WTC11 (cell line): ENCODE data around the gene SLC8A1.

Experiments
- CREM ChIP-seq: sonication (generic); formaldehyde crosslinking; IDR thresholded peaks from 2 replicates; pipeline ENCODE4 v1.8.1; 2022; ENCODE audit warnings: mild to moderate bottlenecking, missing genetic modification reagents, moderate library complexity
- E2F1 ChIP-seq: sonication (generic); formaldehyde crosslinking; IDR thresholded peaks from 2 replicates; pipeline ENCODE4 v1.8.0; 2022; ENCODE audit warnings: mild to moderate bottlenecking, missing genetic modification reagents
- FOXJ3 ChIP-seq: sonication (generic); formaldehyde crosslinking; IDR thresholded peaks from 2 replicates; pipeline ENCODE4 v1.9.0; 2021; ENCODE audit warnings: missing genetic modification reagents, mild to moderate bottlenecking, borderline replicate concordance
- JUN ChIP-seq: sonication (generic); formaldehyde crosslinking; IDR thresholded peaks from 2 replicates; pipeline ENCODE4 v1.8.0; 2023; ENCODE audit warnings: mild to moderate bottlenecking, missing genetic modification reagents
- MLX ChIP-seq: sonication (generic); formaldehyde crosslinking; IDR thresholded peaks from 2 replicates; pipeline ENCODE4 v1.8.1; 2023; ENCODE audit warnings: mild to moderate bottlenecking, missing genetic modification reagents, moderate library complexity
- NFATC4 ChIP-seq: fragments of 250-450 bp; sonication (Bioruptor Pico); IDR thresholded peaks from 2 replicates; pipeline ENCODE4 v1.9.0; 2021; ENCODE audit warnings: mild to moderate bottlenecking
- TCF7 ChIP-seq: sonication (generic); formaldehyde crosslinking; IDR thresholded peaks from 2 replicates; pipeline ENCODE4 v1.8.0; 2022; ENCODE audit warnings: mild to moderate bottlenecking, low read depth, missing genetic modification reagents, moderate library complexity
- TF ChIP-seq, protein P1 (sequence below): sonication (generic); formaldehyde crosslinking; IDR thresholded peaks from 2 replicates; pipeline ENCODE4 v1.8.1; 2023; ENCODE audit warnings: mild to moderate bottlenecking, missing genetic modification reagents
- TF ChIP-seq, protein P2 (sequence below): fragments of 200-600 bp; IDR thresholded peaks from 2 replicates; pipeline ENCODE4 v1.8.0; 2022; ENCODE audit warnings: antibody characterized with exemption

GRCh38 chr2:40406485-40407289 is 45.2 kb downstream of the SLC8A1 start:
- TF ChIP-seq, protein P1, sequence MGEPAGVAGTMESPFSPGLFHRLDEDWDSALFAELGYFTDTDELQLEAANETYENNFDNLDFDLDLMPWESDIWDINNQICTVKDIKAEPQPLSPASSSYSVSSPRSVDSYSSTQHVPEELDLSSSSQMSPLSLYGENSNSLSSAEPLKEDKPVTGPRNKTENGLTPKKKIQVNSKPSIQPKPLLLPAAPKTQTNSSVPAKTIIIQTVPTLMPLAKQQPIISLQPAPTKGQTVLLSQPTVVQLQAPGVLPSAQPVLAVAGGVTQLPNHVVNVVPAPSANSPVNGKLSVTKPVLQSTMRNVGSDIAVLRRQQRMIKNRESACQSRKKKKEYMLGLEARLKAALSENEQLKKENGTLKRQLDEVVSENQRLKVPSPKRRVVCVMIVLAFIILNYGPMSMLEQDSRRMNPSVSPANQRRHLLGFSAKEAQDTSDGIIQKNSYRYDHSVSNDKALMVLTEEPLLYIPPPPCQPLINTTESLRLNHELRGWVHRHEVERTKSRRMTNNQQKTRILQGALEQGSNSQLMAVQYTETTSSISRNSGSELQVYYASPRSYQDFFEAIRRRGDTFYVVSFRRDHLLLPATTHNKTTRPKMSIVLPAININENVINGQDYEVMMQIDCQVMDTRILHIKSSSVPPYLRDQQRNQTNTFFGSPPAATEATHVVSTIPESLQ (CRISPR knock-in tag), result no peak
- TF ChIP-seq CREM, result no peak
- no peak for TF ChIP-seq MLX (CRISPR knock-in tag)
- TF ChIP-seq, protein P2, sequence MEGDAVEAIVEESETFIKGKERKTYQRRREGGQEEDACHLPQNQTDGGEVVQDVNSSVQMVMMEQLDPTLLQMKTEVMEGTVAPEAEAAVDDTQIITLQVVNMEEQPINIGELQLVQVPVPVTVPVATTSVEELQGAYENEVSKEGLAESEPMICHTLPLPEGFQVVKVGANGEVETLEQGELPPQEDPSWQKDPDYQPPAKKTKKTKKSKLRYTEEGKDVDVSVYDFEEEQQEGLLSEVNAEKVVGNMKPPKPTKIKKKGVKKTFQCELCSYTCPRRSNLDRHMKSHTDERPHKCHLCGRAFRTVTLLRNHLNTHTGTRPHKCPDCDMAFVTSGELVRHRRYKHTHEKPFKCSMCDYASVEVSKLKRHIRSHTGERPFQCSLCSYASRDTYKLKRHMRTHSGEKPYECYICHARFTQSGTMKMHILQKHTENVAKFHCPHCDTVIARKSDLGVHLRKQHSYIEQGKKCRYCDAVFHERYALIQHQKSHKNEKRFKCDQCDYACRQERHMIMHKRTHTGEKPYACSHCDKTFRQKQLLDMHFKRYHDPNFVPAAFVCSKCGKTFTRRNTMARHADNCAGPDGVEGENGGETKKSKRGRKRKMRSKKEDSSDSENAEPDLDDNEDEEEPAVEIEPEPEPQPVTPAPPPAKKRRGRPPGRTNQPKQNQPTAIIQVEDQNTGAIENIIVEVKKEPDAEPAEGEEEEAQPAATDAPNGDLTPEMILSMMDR, result no peak
- TF ChIP-seq E2F1, result no peak
- TF ChIP-seq NFATC4 (CRISPR knock-in tag), result no peak
- no peak for TF ChIP-seq FOXJ3 (CRISPR knock-in tag)
- no peak for TF ChIP-seq TCF7 (CRISPR knock-in tag)
- no peak for TF ChIP-seq JUN (CRISPR knock-in tag)
